MM.1S (cell line): ENCODE data around the gene MOXD1.
"Not testable (repeated sequence)": the region's sequence is repeated elsewhere in the genome, so short reads cannot be mapped to it uniquely, and the experiment has no call there.

ENCODE experiments used
- DNase-seq: peaks from one replicate; pipeline ENCODE4 v3.0.0-alpha.2; 2015
- H2AFZ ChIP-seq: fragments of 300-600 bp; sonication (generic); 2 replicates; pipeline ENCODE4 v1.6.0; 2016; ENCODE audit warnings: antibody characterized with exemption, low read length
- H3F3A ChIP-seq: fragments of 300-600 bp; sonication (generic); 2 replicates; pipeline ENCODE4 v1.6.1; 2016; ENCODE audit warnings: mild to moderate bottlenecking, antibody characterized with exemption, low read length, moderate library complexity, mixed read lengths; ENCODE audit not compliant: insufficient read depth
- H3K27ac ChIP-seq: fragments of 300-600 bp; sonication (generic); 2 replicates; pipeline ENCODE4 v1.5.1; 2016; ENCODE audit warnings: mild to moderate bottlenecking, low read length
- H3K27me3 ChIP-seq: fragments of 300-600 bp; sonication (generic); replicated peaks from 2 replicates; pipeline ENCODE4 v1.6.0; 2016; ENCODE audit warnings: low read length; ENCODE audit not compliant: insufficient read depth
- H3K36me3 ChIP-seq: fragments of 300-600 bp; sonication (generic); replicated peaks from 2 replicates; pipeline ENCODE4 v1.6.1; 2016; ENCODE audit warnings: mild to moderate bottlenecking, low read length, mixed read lengths; ENCODE audit not compliant: insufficient read depth
- H3K4me1 ChIP-seq: fragments of 300-600 bp; sonication (generic); 2 replicates; pipeline ENCODE4 v1.6.1; 2016; ENCODE audit warnings: low read length, mixed read lengths
- H3K4me2 ChIP-seq: fragments of 300-600 bp; sonication (generic); 2 replicates; pipeline ENCODE4 v1.6.0; 2016; ENCODE audit warnings: low read depth, low read length
- H3K4me3 ChIP-seq: fragments of 300-600 bp; sonication (generic); 2 replicates; pipeline ENCODE4 v1.5.1; 2016; ENCODE audit warnings: low read length, mixed read lengths
- H3K79me2 ChIP-seq: fragments of 300-600 bp; sonication (generic); 2 replicates; pipeline ENCODE4 v1.6.1; 2016; ENCODE audit warnings: mixed run types, low read length, mixed read lengths
- H3K9ac ChIP-seq: fragments of 300-600 bp; sonication (generic); 2 replicates; pipeline ENCODE4 v1.6.1; 2016; ENCODE audit warnings: low read length, mixed read lengths
- H3K9me2 ChIP-seq: fragments of 300-600 bp; sonication (generic); replicated peaks from 2 replicates; pipeline ENCODE4 v1.6.1; 2016; ENCODE audit warnings: mild to moderate bottlenecking, low read length, mixed read lengths; ENCODE audit not compliant: insufficient read depth
- H3K9me3 ChIP-seq: fragments of 300-600 bp; sonication (generic); replicated peaks from 2 replicates; pipeline ENCODE4 v1.6.1; 2016; ENCODE audit warnings: mild to moderate bottlenecking, low read length, mixed read lengths; ENCODE audit not compliant: insufficient read depth
- H4K20me1 ChIP-seq: fragments of 300-600 bp; sonication (generic); 2 replicates; pipeline ENCODE4 v1.6.1; 2016; ENCODE audit warnings: mild to moderate bottlenecking, low read length, moderate library complexity, mixed read lengths; ENCODE audit not compliant: insufficient read depth
- EZH2 ChIP-seq: fragments of 300-600 bp; sonication (generic); optimal IDR thresholded peaks from 2 replicates; pipeline ENCODE3; 2017; ENCODE audit warnings: low read depth, mild to moderate bottlenecking, antibody characterized with exemption, low read length, mixed read lengths
- EZH2phosphoT487 ChIP-seq: fragments of 300-600 bp; sonication (generic); IDR thresholded peaks from 2 replicates; pipeline ENCODE4 v1.6.1; 2018; ENCODE audit warnings: antibody characterized with exemption, low read length
- TF ChIP-seq, protein P1 (sequence below): fragments of 300-600 bp; sonication (generic); IDR thresholded peaks from 2 replicates; pipeline ENCODE4 v1.5.1; 2016; ENCODE audit warnings: antibody characterized with exemption, low read length, mixed read lengths

Gene MOXD1

DNA sequence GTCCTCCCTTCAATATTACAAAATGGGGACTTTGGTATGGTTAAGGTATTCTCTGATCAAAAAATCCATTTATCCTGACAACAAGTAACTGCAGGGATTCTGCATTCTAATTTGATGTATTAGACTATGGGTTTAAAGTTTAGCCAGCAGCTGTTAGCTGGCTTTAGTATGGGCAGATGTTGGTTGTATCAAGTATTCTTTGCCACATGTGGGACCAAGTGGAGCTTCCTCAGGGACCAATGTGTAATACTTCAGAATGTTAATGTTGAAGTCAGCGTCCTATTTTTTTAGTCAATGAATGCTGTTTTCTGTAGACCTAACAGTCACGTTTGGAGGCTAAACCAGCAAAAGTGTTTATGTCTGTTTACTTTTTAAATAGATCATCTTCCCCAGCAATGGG is 41.4 kb downstream of the MOXD1 start:
- no peak for DNase-seq
- H3K36me3 ChIP-seq, result no peaks in the 10 kb centered on the region
- H3K9me2 ChIP-seq, result no peaks in the 10 kb centered on the region
- no peaks in the 10 kb centered on the region for H3K9me3 ChIP-seq
- H3K4me2 ChIP-seq, result no peak overlapping the region
- TF ChIP-seq, protein P1, sequence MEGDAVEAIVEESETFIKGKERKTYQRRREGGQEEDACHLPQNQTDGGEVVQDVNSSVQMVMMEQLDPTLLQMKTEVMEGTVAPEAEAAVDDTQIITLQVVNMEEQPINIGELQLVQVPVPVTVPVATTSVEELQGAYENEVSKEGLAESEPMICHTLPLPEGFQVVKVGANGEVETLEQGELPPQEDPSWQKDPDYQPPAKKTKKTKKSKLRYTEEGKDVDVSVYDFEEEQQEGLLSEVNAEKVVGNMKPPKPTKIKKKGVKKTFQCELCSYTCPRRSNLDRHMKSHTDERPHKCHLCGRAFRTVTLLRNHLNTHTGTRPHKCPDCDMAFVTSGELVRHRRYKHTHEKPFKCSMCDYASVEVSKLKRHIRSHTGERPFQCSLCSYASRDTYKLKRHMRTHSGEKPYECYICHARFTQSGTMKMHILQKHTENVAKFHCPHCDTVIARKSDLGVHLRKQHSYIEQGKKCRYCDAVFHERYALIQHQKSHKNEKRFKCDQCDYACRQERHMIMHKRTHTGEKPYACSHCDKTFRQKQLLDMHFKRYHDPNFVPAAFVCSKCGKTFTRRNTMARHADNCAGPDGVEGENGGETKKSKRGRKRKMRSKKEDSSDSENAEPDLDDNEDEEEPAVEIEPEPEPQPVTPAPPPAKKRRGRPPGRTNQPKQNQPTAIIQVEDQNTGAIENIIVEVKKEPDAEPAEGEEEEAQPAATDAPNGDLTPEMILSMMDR, result no peak
- TF ChIP-seq EZH2, result no peak
- no peak for TF ChIP-seq EZH2phosphoT487
- no peaks in the 10 kb centered on the region for H4K20me1 ChIP-seq
- no peak overlapping the region for H3K27ac ChIP-seq
- no peak overlapping the region for H3K9ac ChIP-seq
- H3K79me2 ChIP-seq, result no peaks in the 10 kb centered on the region
- no peak overlapping the region for H2AFZ ChIP-seq
- no peak overlapping the region for H3K4me3 ChIP-seq
- H3K27me3 ChIP-seq, result no peaks in the 10 kb centered on the region
- H3K4me1 ChIP-seq, result peaks cover 31% of the 10 kb centered on the region
- peaks cover 9% of the 10 kb centered on the region for H3F3A ChIP-seq

DNA sequence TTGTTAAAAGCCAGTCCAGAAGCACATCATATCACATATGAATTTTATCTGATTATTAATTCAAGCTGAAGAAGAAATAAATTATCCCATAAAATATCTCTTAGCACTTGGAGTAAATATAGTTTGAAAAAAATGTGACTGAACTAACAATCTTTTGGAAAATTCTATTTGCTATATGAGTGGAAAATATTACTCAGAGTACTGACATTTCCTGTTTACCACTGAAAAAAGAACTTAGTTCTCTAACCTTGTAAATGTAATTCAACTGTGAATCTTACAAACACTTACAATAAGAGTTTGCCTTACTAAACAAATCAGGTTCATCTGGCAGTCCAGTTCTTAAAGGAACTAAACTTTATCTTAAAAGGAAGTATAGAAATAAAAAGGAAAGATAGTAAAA is 44.2 kb downstream of the MOXD1 start:
- no peak for DNase-seq
- no peak overlapping the region for H2AFZ ChIP-seq
- peaks cover 41% of the 10 kb centered on the region for H3K4me1 ChIP-seq
- H4K20me1 ChIP-seq, result no peaks in the 10 kb centered on the region
- H3K9ac ChIP-seq, result no peak overlapping the region
- no peak for TF ChIP-seq EZH2phosphoT487
- TF ChIP-seq, protein P1, result no peak
- no peak for TF ChIP-seq EZH2
- peaks cover 12% of the 10 kb centered on the region; the same call in 1 of the 2 replicates for H3F3A ChIP-seq
- H3K4me3 ChIP-seq, result no peak overlapping the region
- no peak overlapping the region for H3K4me2 ChIP-seq
- H3K36me3 ChIP-seq, result no peaks in the 10 kb centered on the region
- no peaks in the 10 kb centered on the region for H3K27me3 ChIP-seq
- H3K27ac ChIP-seq, result no peak overlapping the region
- H3K9me3 ChIP-seq, result no peaks in the 10 kb centered on the region
- no peaks in the 10 kb centered on the region for H3K79me2 ChIP-seq
- H3K9me2 ChIP-seq, result no peaks in the 10 kb centered on the region

DNA sequence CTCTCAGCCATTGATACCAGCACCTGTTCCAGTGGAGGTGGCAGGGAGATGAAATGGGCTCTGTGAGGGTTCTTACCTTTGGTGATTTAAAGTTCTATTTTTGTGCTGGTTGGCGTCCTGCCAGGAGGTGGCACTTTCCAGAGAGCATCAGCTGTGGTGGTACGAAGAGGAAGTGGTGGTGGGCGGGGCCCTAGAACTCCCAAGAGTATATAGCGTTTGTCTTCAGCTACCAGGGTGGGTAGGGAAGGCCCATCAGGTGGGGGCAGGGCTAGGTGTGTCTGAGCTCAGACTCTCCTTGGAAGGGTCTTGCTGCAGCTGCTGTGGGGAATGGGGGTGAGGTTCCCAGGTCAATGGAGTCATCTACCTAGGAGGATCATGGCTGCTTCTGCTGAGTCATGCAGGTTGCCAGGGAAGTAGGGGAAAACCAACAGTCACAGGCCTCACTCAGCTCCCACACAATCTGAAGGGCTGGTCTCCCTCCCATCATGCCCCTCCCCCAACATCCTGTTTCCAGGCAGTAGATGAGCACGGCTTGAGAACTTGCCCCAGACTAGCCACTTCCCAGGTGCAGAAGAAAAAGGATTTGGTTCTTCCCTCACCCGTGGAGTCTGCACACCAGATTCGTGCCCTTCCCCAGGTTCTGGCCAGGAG is 46.6 kb downstream of the MOXD1 start:
- Histone ChIP-seq H3K27me3 (no peaks in the 10 kb centered on the region), H3K36me3 (no peaks in the 10 kb centered on the region), H3K9me3 (no peaks in the 10 kb centered on the region), H4K20me1 (no peaks in the 10 kb centered on the region), H3K27ac (peak overlapping the region; percentile 63; the same call in 1 of the 2 replicates), H3K79me2 (no peaks in the 10 kb centered on the region), H3K4me1 (peaks cover 37% of the 10 kb centered on the region), H3K4me3 (peak overlapping the region; percentile 14; the same call in 1 of the 2 replicates), H3K9me2 (no peaks in the 10 kb centered on the region), H3K4me2 (peak overlapping the region; percentile 58), H3F3A (peaks cover 13% of the 10 kb centered on the region; the same call in 1 of the 2 replicates), H2AFZ (peak overlapping the region; percentile 33), H3K9ac (peak overlapping the region; percentile 9; the same call in 1 of the 2 replicates)
- peak; percentile 95 for DNase-seq
- TF ChIP-seq, protein P1, result peak; percentile 15; the same call in 1 of the 2 replicates
- no peak for TF ChIP-seq EZH2phosphoT487

DNA sequence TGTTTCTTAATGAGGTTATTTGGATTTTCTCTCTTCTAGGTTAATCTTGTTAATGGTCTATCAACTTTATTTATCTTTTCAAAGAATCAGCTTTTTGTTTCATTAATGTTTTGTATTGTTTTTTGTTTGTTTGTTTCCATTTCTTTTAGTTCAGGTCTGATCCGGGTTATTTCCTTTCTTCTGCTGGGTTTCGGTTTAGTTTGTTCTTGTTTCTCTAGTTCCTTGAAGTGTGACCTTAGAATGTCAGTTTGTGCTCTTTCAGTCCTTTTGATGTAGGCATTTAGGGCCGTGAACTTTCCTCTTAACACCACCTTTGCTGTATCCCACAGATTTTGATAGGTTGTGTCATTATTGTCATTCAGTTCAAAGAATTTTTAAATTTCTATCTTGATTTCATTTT is 49.3 kb downstream of the MOXD1 start:
- H3K36me3 ChIP-seq, H3K27me3 ChIP-seq, H2AFZ ChIP-seq, H3K9me3 ChIP-seq, H4K20me1 ChIP-seq, H3K79me2 ChIP-seq, H3K9me2 ChIP-seq, H3K9ac ChIP-seq, H3K4me3 ChIP-seq, H3K27ac ChIP-seq: not testable (repeated sequence)
- Histone ChIP-seq H3K4me2 (peak overlapping the region; percentile 40; the same call in 1 of the 2 replicates), H3F3A (peaks cover 13% of the 10 kb centered on the region; the same call in 1 of the 2 replicates), H3K4me1 (peaks cover 34% of the 10 kb centered on the region)
- peak; percentile 50 for DNase-seq
